Heart right ventricle (tissue), 16 donors: ENCODE measurements around the gene KIF22. TPM values are rescaled to one million over a fixed set of nuclear protein-coding genes. Genes with fewer than 3 reads are reported as not detected.
A peak's percentile ranks its signal among the peaks of the same experiment; 100 is the strongest.

Experiments used
- ATAC-seq, 8 donors: fragments of 200-7000 bp; cut with Tn5 transposase; one replicate each; pipeline ENCODE4 v1.9.1; 2020; ENCODE audit warnings: mild to moderate bottlenecking in 8 of 8, moderate library complexity in 8 of 8, moderate number of reproducible peaks in 1 of 8
- DNase-seq, 2 donors: peaks; one replicate each; pipeline ENCODE4 v3.0.0-alpha.2; 2020
- H3K27ac ChIP-seq, 10 donors: fragments of 200-600 bp; sonication (generic) in 2 of 10; one replicate each; pipeline versions ENCODE4 v1.5.0 to v1.8.0; 2020 to 2022; ENCODE audit warnings: mild to moderate bottlenecking in 3 of 10
- H3K27me3 ChIP-seq, 7 donors: fragments of 200-600 bp; one replicate each; pipeline ENCODE4 v1.8.0; 2021 to 2022; ENCODE audit warnings: mild to moderate bottlenecking in 2 of 7
- H3K36me3 ChIP-seq, 9 donors: fragments of 200-600 bp; sonication (generic) in 1 of 9; one replicate each; pipeline versions ENCODE4 v1.5.0 to v1.8.0; 2020 to 2022; ENCODE audit warnings: mild to moderate bottlenecking in 2 of 9
- H3K4me1 ChIP-seq, 9 donors: fragments of 200-600 bp; sonication (generic) in 1 of 9; one replicate each; pipeline versions ENCODE4 v1.5.0 to v1.8.0; 2020 to 2022; ENCODE audit warnings: mild to moderate bottlenecking in 4 of 9
- H3K4me3 ChIP-seq, 10 donors: fragments of 200-600 bp; sonication (generic) in 2 of 10; one replicate each; pipeline versions ENCODE4 v1.5.0 to v1.8.0; 2020 to 2022; ENCODE audit warnings: mild to moderate bottlenecking in 7 of 10, moderate library complexity in 2 of 10
- H3K9me3 ChIP-seq, 11 donors: fragments of 200-600 bp in 10 of 11; sonication (generic) in 2 of 11; one replicate each; pipeline versions ENCODE4 v1.5.0 to v1.8.0; 2013 to 2022; ENCODE audit warnings: mild to moderate bottlenecking in 2 of 11, control low read depth in 1 of 11, moderate library complexity in 1 of 11
- whole genome bisulfite sequencing, 2 donors: extraction: QIAGEN DNeasy Blood & Tissue Kit; methylation state at CpG; one replicate each; pipeline ENCODE4 v1.1.7; 2013; ENCODE audit warnings: inconsistent platforms in 1 of 2; 5-methylcytosine and 5-hydroxymethylcytosine counted together
- intact Hi-C, 10 donors: fragments of 100-400 bp; cut with DNase I; formaldehyde crosslinking; loops; one replicate each; pipeline versions ENCODE4 v1.11.1 to v1.14.2; 2022
- polyA plus RNA-seq, 2 donors: library from polyadenylated mRNA; stranded (reverse); fragments of 200-250 nt; gene quantifications; one replicate each; pipeline ENCODE4 v1.2.3, GENCODE V29; 2013
- total RNA-seq, 10 donors: library from RNA; stranded (reverse); fragmentation: NEBNext Ultra II Directional in 3 of 10; extraction: Animal tissue kit (Norgen Biotek cat#: 25700) in 3 of 10; gene quantifications; one replicate each; pipeline versions ENCODE4 v1.2.1 to v1.2.4, GENCODE V29; 2021 to 2023
- TF ChIP-seq, protein P1 (sequence below), 9 donors: fragments of 200-600 bp; sonication (generic) in 2 of 9; IDR thresholded peaks; one replicate each; pipeline versions ENCODE4 v1.5.0 to v1.8.0; 2021 to 2022; ENCODE audit warnings: antibody characterized with exemption in 9 of 9, mild to moderate bottlenecking in 5 of 9, moderate library complexity in 1 of 9
- donor health status: Arrhythmogenic right ventricular cardiomyopathy.
- donor health status: ischemic (EF 13 %, LVEDD 7.1; RV severe dilation, severe dysfunction).
- donor health status: healthy with polysubstance abuse.
- donor health status: DM: no; HTN: yes; CAD: no.
- donor health status: DM: no; HTN: no; CAD: no.
- donor health status: ischemic (EF 25% LVEDD 6.9; RV normal size, moderate dysfunction).
- donor health status: ischemic (EF 25% LVEDD 5.7; RV mildly dilated, moderate dysfunction).
- donor health status: healthy.
- donor health status: DM: yes; HTN: yes; CAD: no.
- donor health status: Ischemic cardiomyopathy.
- donor health status: ischemic (EF 35%, LVEDD 5.7; RV mildly dilated, moderate dysfunction).
- donor health status: nonischemic (EF 11% LVEDD 7.7; RV severe dilation, severe dysfunction).
- donor health status: DM: yes; HTN: yes; CAD: no.
- donor health status: PGD.
- donor health status: ischemic (EF 29% LVEDD 5.4; RV normal size, mild dysfunction).
- donor health status: nonischemic (EF 23%, LVEDD 6.1; RV moderate dilation, normal function).

The KIF22 gene
- total and polyA plus RNA-seq, 12 donors, result 16.3 to 136 (median 38.6) TPM

DNA sequence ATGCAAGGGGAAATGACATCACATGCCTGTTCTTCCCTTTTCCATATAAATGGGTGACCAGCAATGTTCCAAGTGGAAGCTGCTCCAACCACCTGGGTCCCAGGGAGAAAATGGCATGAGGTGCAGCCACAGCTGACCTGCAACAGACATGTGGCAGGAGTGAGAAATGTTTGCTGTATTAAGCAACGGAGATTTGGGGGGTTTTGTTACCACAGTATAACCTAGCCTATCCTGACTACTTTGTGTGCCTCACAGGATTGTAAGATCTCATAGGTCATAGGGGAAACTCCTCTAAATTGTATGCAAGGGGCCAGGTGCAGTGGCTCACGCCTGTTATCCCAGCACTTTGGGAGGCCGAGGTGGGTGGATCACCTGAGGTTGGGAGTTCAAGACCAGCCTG, 60.4 kb downstream of the KIF22 start:
- Histone ChIP-seq H3K36me3 (peaks cover 0 to 30% (median 16%) of the 10 kb centered on the region in 9 donors), H3K27me3 (no peaks in the 10 kb centered on the region), H3K9me3 (no peaks in the 10 kb centered on the region), H3K4me1 (peaks cover 0 to 20% (median 0%) of the 10 kb centered on the region in 9 donors), H3K4me3 (no peak overlapping the region), H3K27ac (no peak overlapping the region)
- 91 to 99% methylated on average over 3 of the region's 3 CpGs for WGBS, 2 donors
- TF ChIP-seq, protein P1, sequence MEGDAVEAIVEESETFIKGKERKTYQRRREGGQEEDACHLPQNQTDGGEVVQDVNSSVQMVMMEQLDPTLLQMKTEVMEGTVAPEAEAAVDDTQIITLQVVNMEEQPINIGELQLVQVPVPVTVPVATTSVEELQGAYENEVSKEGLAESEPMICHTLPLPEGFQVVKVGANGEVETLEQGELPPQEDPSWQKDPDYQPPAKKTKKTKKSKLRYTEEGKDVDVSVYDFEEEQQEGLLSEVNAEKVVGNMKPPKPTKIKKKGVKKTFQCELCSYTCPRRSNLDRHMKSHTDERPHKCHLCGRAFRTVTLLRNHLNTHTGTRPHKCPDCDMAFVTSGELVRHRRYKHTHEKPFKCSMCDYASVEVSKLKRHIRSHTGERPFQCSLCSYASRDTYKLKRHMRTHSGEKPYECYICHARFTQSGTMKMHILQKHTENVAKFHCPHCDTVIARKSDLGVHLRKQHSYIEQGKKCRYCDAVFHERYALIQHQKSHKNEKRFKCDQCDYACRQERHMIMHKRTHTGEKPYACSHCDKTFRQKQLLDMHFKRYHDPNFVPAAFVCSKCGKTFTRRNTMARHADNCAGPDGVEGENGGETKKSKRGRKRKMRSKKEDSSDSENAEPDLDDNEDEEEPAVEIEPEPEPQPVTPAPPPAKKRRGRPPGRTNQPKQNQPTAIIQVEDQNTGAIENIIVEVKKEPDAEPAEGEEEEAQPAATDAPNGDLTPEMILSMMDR (IDR thresholded peaks at IDR 0.05), result no peak
- intact Hi-C loops, result loop anchor here in 1 of 10 donors (5.0 kb wide), 1 partner anchor 149 kb away; no protein-coding TSS in a partner anchor
- DNase-seq, result no peak
- ATAC-seq, result no peak

DNA sequence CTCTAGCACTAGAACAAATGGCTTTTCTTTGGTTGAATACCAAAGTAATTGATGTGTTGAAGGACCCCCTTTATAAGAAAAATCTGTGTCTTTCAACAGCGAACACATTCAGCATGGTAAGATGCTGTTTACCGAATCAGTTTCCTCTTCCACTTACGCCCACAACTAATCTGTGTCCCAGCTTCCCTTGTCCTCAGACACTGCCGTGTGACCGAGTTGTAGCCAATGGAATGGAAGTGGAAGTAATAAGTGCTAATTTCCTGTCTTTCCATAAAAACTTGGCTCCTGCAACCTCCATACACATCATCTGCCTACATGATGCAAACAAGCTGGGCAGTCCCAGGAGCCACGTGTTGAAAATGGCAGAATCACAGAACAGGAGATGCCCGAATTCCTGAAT, 62.1 kb downstream of the KIF22 start:
- H3K9me3 ChIP-seq, result no peaks in the 10 kb centered on the region
- intact Hi-C loops, result loop anchor here in 1 of 10 donors (5.0 kb wide), 1 partner anchor 150 kb away; no protein-coding TSS in a partner anchor
- TF ChIP-seq, protein P1 (IDR thresholded peaks at IDR 0.05), result no peak
- H3K27me3 ChIP-seq, result no peaks in the 10 kb centered on the region
- H3K4me1 ChIP-seq, result peaks cover 0 to 20% (median 0%) of the 10 kb centered on the region in 9 donors
- 34 to 41% methylated on average over 7 of the region's 7 CpGs for WGBS, 2 donors
- peak overlapping the region in 9 of 10 donors; percentile 17 to 81 (median 62) for H3K27ac ChIP-seq
- H3K4me3 ChIP-seq, result peak overlapping the region in 3 of 10 donors; percentile 10 to 29 (median 14)
- ATAC-seq (peak in 7 of 8 donors; percentile 55 to 85 (median 72)), DNase-seq (peak in 1 of 2 donors; percentile 43)
- H3K36me3 ChIP-seq, result peaks cover 0 to 15% (median 1%) of the 10 kb centered on the region in 9 donors

DNA sequence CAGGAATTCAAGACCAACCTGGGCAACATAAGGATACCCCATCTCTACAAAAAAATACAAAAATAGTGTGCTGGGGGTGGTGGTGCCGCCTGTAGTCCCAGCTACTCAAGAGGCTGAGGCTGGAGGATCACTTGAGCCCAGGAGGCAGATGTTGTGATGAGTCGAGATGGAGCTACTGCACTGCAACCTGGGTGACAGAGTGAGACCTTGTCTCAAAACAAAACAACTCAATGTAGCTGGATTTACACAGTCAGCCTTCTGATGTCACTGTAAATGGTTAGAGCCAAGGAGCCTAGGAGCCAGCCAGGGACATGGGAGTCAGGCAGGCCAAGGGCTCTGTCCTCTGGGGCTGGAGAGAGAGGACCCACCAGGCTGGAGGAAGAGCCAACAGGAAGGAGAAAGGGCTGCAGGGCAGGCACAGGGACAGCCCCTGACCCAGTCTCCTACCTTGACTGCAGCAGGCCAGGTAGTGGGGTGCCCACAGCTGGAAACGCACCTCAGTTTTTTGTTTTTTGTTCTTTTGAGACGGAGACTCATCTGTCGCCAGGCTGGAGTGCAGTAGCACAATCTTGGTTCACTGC, 64.1 kb downstream of the KIF22 start:
- Histone ChIP-seq H3K27me3 (no peaks in the 10 kb centered on the region), H3K4me3 (no peak overlapping the region), H3K9me3 (no peaks in the 10 kb centered on the region), H3K36me3 (peaks cover 0 to 20% (median 11%) of the 10 kb centered on the region in 9 donors), H3K27ac (no peak overlapping the region), H3K4me1 (peaks cover 0 to 17% (median 0%) of the 10 kb centered on the region in 9 donors)
- ATAC-seq (no peak), DNase-seq (no peak)
- WGBS, 2 donors, result 89 to 91% methylated on average over 5 of the region's 5 CpGs
- TF ChIP-seq, protein P1 (IDR thresholded peaks at IDR 0.05), result no peak
- intact Hi-C loops, result loop anchor here in 2 of 10 donors (5.0 kb wide), 2 partner anchors 152 to 153 kb away; no protein-coding TSS in a partner anchor

Other genes with a start within 250 kb of the KIF22 start
- gene SPN, start 127.5 kb upstream of the KIF22 start, total RNA-seq, result 10 to 100 TPM in 1 of 10 donors, 1 to 10 TPM in 7, under 1 TPM in 2; 0.35 to 12.6 (median 1.8) TPM
- under 1 TPM; 0.29 to 0.58 TPM for gene SPN, start 127.5 kb upstream of the KIF22 start, polyA plus RNA-seq
- gene QPRT, start 111.6 kb upstream of the KIF22 start, total RNA-seq, result 10 to 100 TPM; 16.0 to 34.1 (median 25.9) TPM
- gene QPRT, start 111.6 kb upstream of the KIF22 start, polyA plus RNA-seq, result 10 to 100 TPM in 1 of 2 donors, 1 to 10 TPM in 1; 3.8 to 13.8 TPM
- 1 to 10 TPM in 3 of 10 donors, under 1 TPM in 7; 0.18 to 3.3 (median 0.65) TPM for gene C16orf54, start 44.8 kb upstream of the KIF22 start, total RNA-seq
- under 1 TPM; 0.26 to 0.29 TPM for gene C16orf54, start 44.8 kb upstream of the KIF22 start, polyA plus RNA-seq
- gene ZG16, start 12.5 kb upstream of the KIF22 start, total RNA-seq, result not detected
- under 1 TPM in 1 of 2 donors, not detected in 1; 0.01 TPM for gene ZG16, start 12.5 kb upstream of the KIF22 start, polyA plus RNA-seq
- 100 to 1,000 TPM in 2 of 10 donors, 10 to 100 TPM in 8; 44.2 to 115 (median 60.5) TPM for gene MAZ, start 15.8 kb downstream of the KIF22 start, total RNA-seq
- gene MAZ, start 15.8 kb downstream of the KIF22 start, polyA plus RNA-seq, result 100 to 1,000 TPM in 1 of 2 donors, 10 to 100 TPM in 1; 73.8 to 114 TPM
- 1 to 10 TPM in 8 of 10 donors, under 1 TPM in 2; 0.74 to 2.4 (median 1.1) TPM for gene PRRT2, start 21.4 kb downstream of the KIF22 start, total RNA-seq
- 1 to 10 TPM in 1 of 2 donors, under 1 TPM in 1; 0.62 to 6.3 TPM for gene PRRT2, start 21.4 kb downstream of the KIF22 start, polyA plus RNA-seq
- gene PAGR1, start 25.4 kb downstream of the KIF22 start, total RNA-seq, result 10 to 100 TPM in 9 of 10 donors, 1 to 10 TPM in 1; 9.6 to 14.8 (median 12.0) TPM
- gene PAGR1, start 25.4 kb downstream of the KIF22 start, polyA plus RNA-seq, result 10 to 100 TPM; 28.7 to 35.1 TPM
- 100 to 1,000 TPM in 1 of 10 donors, 10 to 100 TPM in 9; 24.5 to 122 (median 37.4) TPM for gene MVP, start 29.7 kb downstream of the KIF22 start, total RNA-seq
- 10 to 100 TPM; 50.9 to 53.0 TPM for gene MVP, start 29.7 kb downstream of the KIF22 start, polyA plus RNA-seq
- gene CDIPT, start 72.5 kb downstream of the KIF22 start, total RNA-seq, result 10 to 100 TPM; 61.8 to 87.0 (median 72.7) TPM
- gene CDIPT, start 72.5 kb downstream of the KIF22 start, polyA plus RNA-seq, result 10 to 100 TPM; 55.1 to 99.6 TPM
- gene SEZ6L2, start 108.8 kb downstream of the KIF22 start, total RNA-seq, result 1 to 10 TPM in 2 of 10 donors, under 1 TPM in 8; 0.17 to 1.2 (median 0.73) TPM
- under 1 TPM in 1 of 2 donors, not detected in 1; 0.61 TPM for gene SEZ6L2, start 108.8 kb downstream of the KIF22 start, polyA plus RNA-seq
- gene ASPHD1, start 109.7 kb downstream of the KIF22 start, total RNA-seq, result 1 to 10 TPM in 1 of 10 donors, under 1 TPM in 5, not detected in 4; 0.20 to 1.1 (median 0.75) TPM
- gene ASPHD1, start 109.7 kb downstream of the KIF22 start, polyA plus RNA-seq, result under 1 TPM in 1 of 2 donors, not detected in 1; 0.28 TPM
- 1 to 10 TPM; 5.4 to 8.2 (median 7.3) TPM for gene KCTD13, start 135.5 kb downstream of the KIF22 start, total RNA-seq
- gene KCTD13, start 135.5 kb downstream of the KIF22 start, polyA plus RNA-seq, result 10 to 100 TPM in 1 of 2 donors, 1 to 10 TPM in 1; 5.2 to 18.0 TPM
- 100 to 1,000 TPM in 1 of 10 donors, 10 to 100 TPM in 9; 53.0 to 105 (median 67.1) TPM for gene TMEM219, start 171.3 kb downstream of the KIF22 start, total RNA-seq
- gene TMEM219, start 171.3 kb downstream of the KIF22 start, polyA plus RNA-seq, result 10 to 100 TPM; 80.4 to 85.9 TPM
- gene TAOK2, start 183.1 kb downstream of the KIF22 start, total RNA-seq, result 10 to 100 TPM; 27.0 to 40.6 (median 32.7) TPM
- gene TAOK2, start 183.1 kb downstream of the KIF22 start, polyA plus RNA-seq, result 10 to 100 TPM; 27.6 to 50.4 TPM
- gene HIRIP3, start 204.9 kb downstream of the KIF22 start, total RNA-seq, result 10 to 100 TPM; 14.4 to 23.2 (median 17.1) TPM
- gene HIRIP3, start 204.9 kb downstream of the KIF22 start, polyA plus RNA-seq, result 10 to 100 TPM; 17.9 to 22.4 TPM
- 10 to 100 TPM; 23.2 to 34.8 (median 30.6) TPM for gene INO80E, start 205.5 kb downstream of the KIF22 start, total RNA-seq
- 10 to 100 TPM; 63.2 to 80.4 TPM for gene INO80E, start 205.5 kb downstream of the KIF22 start, polyA plus RNA-seq
- gene DOC2A, start 220.3 kb downstream of the KIF22 start, total RNA-seq, result under 1 TPM in 4 of 10 donors, not detected in 6; 0.27 to 0.95 (median 0.48) TPM
- gene DOC2A, start 220.3 kb downstream of the KIF22 start, polyA plus RNA-seq, result 1 to 10 TPM in 1 of 2 donors, under 1 TPM in 1; 0.41 to 2.7 TPM
- gene C16orf92, start 232.4 kb downstream of the KIF22 start, total RNA-seq, result not detected
- not detected for gene C16orf92, start 232.4 kb downstream of the KIF22 start, polyA plus RNA-seq
- gene TLCD3B, start 240.5 kb downstream of the KIF22 start, total RNA-seq, result not detected
- under 1 TPM in 1 of 2 donors, not detected in 1; 0.29 TPM for gene TLCD3B, start 240.5 kb downstream of the KIF22 start, polyA plus RNA-seq